Mononuclear cell (primary cell): ENCODE measurements around the gene DNAH6. TPM values are rescaled to one million over a fixed set of nuclear protein-coding genes. Genes with fewer than 3 reads are reported as not detected.
"Not testable (repeated sequence)": the region's sequence is repeated elsewhere in the genome, so short reads cannot be mapped to it uniquely, and the experiment has no call there.

Source experiments
- H3K27me3 ChIP-seq: 2 replicates; pipeline ENCODE4 v1.6.0; 2011; ENCODE audit warnings: low read length, control low read depth; ENCODE audit not compliant: insufficient read depth
- H3K4me1 ChIP-seq: 2 replicates; pipeline ENCODE4 v1.5.1; 2011; ENCODE audit warnings: mild to moderate bottlenecking, low read length, control low read depth; ENCODE audit not compliant: insufficient read depth
- H3K4me3 ChIP-seq: 2 replicates; pipeline ENCODE4 v1.5.1; 2011; ENCODE audit warnings: mild to moderate bottlenecking, low read length, moderate library complexity
- H3K9me3 ChIP-seq: 2 replicates; pipeline ENCODE4 v1.5.1; 2011; ENCODE audit warnings: low read depth, mild to moderate bottlenecking, control low read depth, low read length
- total RNA-seq: library from RNA; depleted of rRNA; stranded (reverse); fragments of >200 nt; gene quantifications from one replicate; pipeline ENCODE4 v1.2.3, GENCODE V29; 2012

DNAH6 gene
- total RNA-seq, 1 donor, result 0.31 TPM

- Histone ChIP-seq H3K4me1 (peaks cover 34% of the 10 kb centered on the region), H3K4me3 (no peak overlapping the region), H3K9me3 (no peaks in the 10 kb centered on the region), H3K27me3 (no peaks in the 10 kb centered on the region)
Measured at GRCh38 chr2:84866122-84866521, 349.8 kb downstream of the DNAH6 start.

- not testable (repeated sequence) for H3K9me3 ChIP-seq, H3K4me3 ChIP-seq, H3K27me3 ChIP-seq
- peaks cover 26% of the 10 kb centered on the region for H3K4me1 ChIP-seq
Measured at GRCh38 chr2:84868327-84868726, 352.0 kb downstream of the DNAH6 start.

Other genes with a start within 250 kb of the DNAH6 start
- gene SUCLG1, start 57.2 kb upstream of the DNAH6 start, total RNA-seq, result 50.4 TPM